PC-3 (cell line): Measurements from ENCODE around the gene MACROD2.

Source experiments
- EZH2 ChIP-seq: fragments of 300-600 bp; sonication (generic); IDR thresholded peaks from one replicate; pipeline ENCODE4 v1.6.1; 2017; ENCODE audit warnings: antibody characterized with exemption, mild to moderate bottlenecking, low read length; ENCODE audit not compliant: unreplicated experiment
- TF ChIP-seq, protein P1 (sequence below): fragments of 300-600 bp; sonication (generic); conservative IDR thresholded peaks from 2 replicates; pipeline ENCODE4 v1.5.1; 2017; ENCODE audit warnings: antibody characterized with exemption, low read depth, mild to moderate bottlenecking, low read length

GRCh38 chr20:13984211-13984610, 11.1 kb upstream of the MACROD2 start:
- TF ChIP-seq, protein P1, sequence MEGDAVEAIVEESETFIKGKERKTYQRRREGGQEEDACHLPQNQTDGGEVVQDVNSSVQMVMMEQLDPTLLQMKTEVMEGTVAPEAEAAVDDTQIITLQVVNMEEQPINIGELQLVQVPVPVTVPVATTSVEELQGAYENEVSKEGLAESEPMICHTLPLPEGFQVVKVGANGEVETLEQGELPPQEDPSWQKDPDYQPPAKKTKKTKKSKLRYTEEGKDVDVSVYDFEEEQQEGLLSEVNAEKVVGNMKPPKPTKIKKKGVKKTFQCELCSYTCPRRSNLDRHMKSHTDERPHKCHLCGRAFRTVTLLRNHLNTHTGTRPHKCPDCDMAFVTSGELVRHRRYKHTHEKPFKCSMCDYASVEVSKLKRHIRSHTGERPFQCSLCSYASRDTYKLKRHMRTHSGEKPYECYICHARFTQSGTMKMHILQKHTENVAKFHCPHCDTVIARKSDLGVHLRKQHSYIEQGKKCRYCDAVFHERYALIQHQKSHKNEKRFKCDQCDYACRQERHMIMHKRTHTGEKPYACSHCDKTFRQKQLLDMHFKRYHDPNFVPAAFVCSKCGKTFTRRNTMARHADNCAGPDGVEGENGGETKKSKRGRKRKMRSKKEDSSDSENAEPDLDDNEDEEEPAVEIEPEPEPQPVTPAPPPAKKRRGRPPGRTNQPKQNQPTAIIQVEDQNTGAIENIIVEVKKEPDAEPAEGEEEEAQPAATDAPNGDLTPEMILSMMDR, result no peak
- no peak for TF ChIP-seq EZH2
